ENCODE results near the gene SMS. TPM values are rescaled to one million over a fixed set of nuclear protein-coding genes. Genes with fewer than 3 reads are reported as not detected.

SMS gene
- total RNA-seq, 1 experiment from 2014 or later, result 173 TPM

DNA sequence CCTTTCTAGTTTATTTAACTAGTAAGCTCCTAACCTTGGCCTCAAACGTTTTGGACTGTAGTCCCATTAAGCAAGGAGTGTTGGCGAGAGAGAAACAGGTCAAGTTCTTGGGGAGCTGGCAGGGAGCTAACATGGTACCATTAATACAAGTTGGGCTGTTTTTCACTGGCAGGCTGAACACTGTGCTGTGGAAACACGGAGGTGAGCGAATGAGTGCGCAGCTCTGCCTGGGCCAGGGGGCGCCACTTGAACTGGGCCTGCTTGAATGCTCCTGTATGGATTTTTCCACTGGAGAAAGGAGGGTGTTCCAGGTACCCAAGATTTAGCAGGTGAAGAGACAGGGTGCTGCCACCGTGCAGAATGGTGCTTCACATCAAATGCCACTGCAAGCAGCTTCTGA, 7.4 kb upstream of the SMS start:
- Mint-ChIP-seq H3K9me3 (peaks cover 3% of the 10 kb centered on the region; the same call in 1 of the 2 replicates), H3K4me1 (peaks cover 10% of the 10 kb centered on the region), H3K27ac (no peak overlapping the region), H3K27me3 (ENCODE audit: low read depth) (no peaks in the 10 kb centered on the region; the same call in 1 of the 2 replicates), H3K4me3 (no peak overlapping the region), H3K36me3 (no peaks in the 10 kb centered on the region)
- peak; percentile 80 for ATAC-seq
- peak; percentile 34 for DNase-seq (ENCODE audit: low spot score)
- POLR2A ChIA-PET, result no interaction called here
- no peak for TF ChIP-seq SOX15 (CRISPR knock-in tag; IDR thresholded peaks at IDR 0.05)
- no peak for TF ChIP-seq ZNF671 (CRISPR knock-in tag; IDR thresholded peaks at IDR 0.05)
- CTCF ChIA-PET, result no interaction called here

- CTCF ChIA-PET, result no interaction called here
- no peaks in the 10 kb centered on the region; the same call in 1 of the 2 replicates for H3K27me3 Mint-ChIP-seq (ENCODE audit: low read depth)
- POLR2A ChIA-PET, result interaction anchor here (0.7 kb wide), 1 partner anchor 1107 kb away, joined by 6 read pairs; no protein-coding TSS in a partner anchor
- no peak for ATAC-seq
- H3K27ac Mint-ChIP-seq, result no peak overlapping the region
- H3K36me3 Mint-ChIP-seq, result no peaks in the 10 kb centered on the region
- no peak for DNase-seq (ENCODE audit: low spot score)
- no peak overlapping the region for H3K4me3 Mint-ChIP-seq
- peaks cover 3% of the 10 kb centered on the region; the same call in 1 of the 2 replicates for H3K9me3 Mint-ChIP-seq
- H3K4me1 Mint-ChIP-seq, result peaks cover 11% of the 10 kb centered on the region
- TF ChIP-seq, protein P1, sequence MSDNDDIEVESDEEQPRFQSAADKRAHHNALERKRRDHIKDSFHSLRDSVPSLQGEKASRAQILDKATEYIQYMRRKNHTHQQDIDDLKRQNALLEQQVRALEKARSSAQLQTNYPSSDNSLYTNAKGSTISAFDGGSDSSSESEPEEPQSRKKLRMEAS (CRISPR knock-in tag; IDR thresholded peaks at IDR 0.05), result no peak
- TF ChIP-seq ZNF317 (CRISPR knock-in tag; IDR thresholded peaks at IDR 0.05; ENCODE audit: borderline replicate concordance, low read depth) (no peak), FOXK1 (CRISPR knock-in tag; IDR thresholded peaks at IDR 0.05) (no peak), ETV6 (CRISPR knock-in tag; IDR thresholded peaks at IDR 0.05) (no peak), ZNF121 (CRISPR knock-in tag; IDR thresholded peaks at IDR 0.05) (no peak), ATF1 (CRISPR knock-in tag; IDR thresholded peaks at IDR 0.05) (no peak), ZNF671 (CRISPR knock-in tag; IDR thresholded peaks at IDR 0.05) (no peak)
- TF ChIP-seq, protein P2, sequence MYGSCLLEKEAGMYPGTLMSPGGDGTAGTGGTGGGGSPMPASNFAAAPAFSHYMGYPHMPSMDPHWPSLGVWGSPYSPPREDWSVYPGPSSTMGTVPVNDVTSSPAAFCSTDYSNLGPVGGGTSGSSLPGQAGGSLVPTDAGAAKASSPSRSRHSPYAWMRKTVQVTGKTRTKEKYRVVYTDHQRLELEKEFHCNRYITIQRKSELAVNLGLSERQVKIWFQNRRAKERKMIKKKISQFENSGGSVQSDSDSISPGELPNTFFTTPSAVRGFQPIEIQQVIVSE (CRISPR knock-in tag; IDR thresholded peaks at IDR 0.05; ENCODE audit: borderline replicate concordance), result no peak
These were observed 6.1 kb upstream of the SMS start for GRCh38 chrX:21934414-21934813.

GRCh38 chrX:21939906-21940305, 603 bp upstream of the SMS start:
- no peak overlapping the region for H3K27ac Mint-ChIP-seq
- H3K4me3 Mint-ChIP-seq, result peak overlapping the region; percentile 63
- H3K4me1 Mint-ChIP-seq, result peaks cover 33% of the 10 kb centered on the region
- CTCF ChIA-PET, result no interaction called here
- POLR2A ChIA-PET, result no interaction called here
- no peaks in the 10 kb centered on the region for H3K36me3 Mint-ChIP-seq
- no peaks in the 10 kb centered on the region for H3K27me3 Mint-ChIP-seq (ENCODE audit: low read depth)
- no peak for DNase-seq (ENCODE audit: low spot score)
- no peak for ATAC-seq
- TF ChIP-seq RORB (CRISPR knock-in tag; IDR thresholded peaks at IDR 0.05), result no peak
- TF ChIP-seq, protein P3, sequence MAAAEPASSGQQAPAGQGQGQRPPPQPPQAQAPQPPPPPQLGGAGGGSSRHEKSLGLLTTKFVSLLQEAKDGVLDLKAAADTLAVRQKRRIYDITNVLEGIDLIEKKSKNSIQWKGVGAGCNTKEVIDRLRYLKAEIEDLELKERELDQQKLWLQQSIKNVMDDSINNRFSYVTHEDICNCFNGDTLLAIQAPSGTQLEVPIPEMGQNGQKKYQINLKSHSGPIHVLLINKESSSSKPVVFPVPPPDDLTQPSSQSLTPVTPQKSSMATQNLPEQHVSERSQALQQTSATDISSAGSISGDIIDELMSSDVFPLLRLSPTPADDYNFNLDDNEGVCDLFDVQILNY (CRISPR knock-in tag; IDR thresholded peaks at IDR 0.05), result no peak
- TF ChIP-seq NR3C1 (CRISPR knock-in tag; conservative IDR thresholded peaks at IDR 0.05; ENCODE audit: low read depth), result no peak
- TF ChIP-seq ZNF317 (CRISPR knock-in tag; IDR thresholded peaks at IDR 0.05; ENCODE audit: borderline replicate concordance, low read depth), result no peak
- TF ChIP-seq ESRRA (CRISPR knock-in tag; IDR thresholded peaks at IDR 0.05; ENCODE audit: borderline replicate concordance), result no peak
- no peak for TF ChIP-seq GRHL2 (CRISPR knock-in tag; IDR thresholded peaks at IDR 0.05; ENCODE audit: insufficient replicate concordance, severe bottlenecking)
- TF ChIP-seq, protein P4, sequence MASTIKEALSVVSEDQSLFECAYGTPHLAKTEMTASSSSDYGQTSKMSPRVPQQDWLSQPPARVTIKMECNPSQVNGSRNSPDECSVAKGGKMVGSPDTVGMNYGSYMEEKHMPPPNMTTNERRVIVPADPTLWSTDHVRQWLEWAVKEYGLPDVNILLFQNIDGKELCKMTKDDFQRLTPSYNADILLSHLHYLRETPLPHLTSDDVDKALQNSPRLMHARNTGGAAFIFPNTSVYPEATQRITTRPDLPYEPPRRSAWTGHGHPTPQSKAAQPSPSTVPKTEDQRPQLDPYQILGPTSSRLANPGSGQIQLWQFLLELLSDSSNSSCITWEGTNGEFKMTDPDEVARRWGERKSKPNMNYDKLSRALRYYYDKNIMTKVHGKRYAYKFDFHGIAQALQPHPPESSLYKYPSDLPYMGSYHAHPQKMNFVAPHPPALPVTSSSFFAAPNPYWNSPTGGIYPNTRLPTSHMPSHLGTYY (CRISPR knock-in tag; IDR thresholded peaks at IDR 0.05), result no peak
- TF ChIP-seq, protein P5, sequence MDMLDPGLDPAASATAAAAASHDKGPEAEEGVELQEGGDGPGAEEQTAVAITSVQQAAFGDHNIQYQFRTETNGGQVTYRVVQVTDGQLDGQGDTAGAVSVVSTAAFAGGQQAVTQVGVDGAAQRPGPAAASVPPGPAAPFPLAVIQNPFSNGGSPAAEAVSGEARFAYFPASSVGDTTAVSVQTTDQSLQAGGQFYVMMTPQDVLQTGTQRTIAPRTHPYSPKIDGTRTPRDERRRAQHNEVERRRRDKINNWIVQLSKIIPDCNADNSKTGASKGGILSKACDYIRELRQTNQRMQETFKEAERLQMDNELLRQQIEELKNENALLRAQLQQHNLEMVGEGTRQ (CRISPR knock-in tag; IDR thresholded peaks at IDR 0.05), result no peak
- TF ChIP-seq NFE2L1 (CRISPR knock-in tag; IDR thresholded peaks at IDR 0.05), result no peak
- TF ChIP-seq GABPB1 (CRISPR knock-in tag; IDR thresholded peaks at IDR 0.05), result no peak
- no peak for TF ChIP-seq JUN (CRISPR knock-in tag; IDR thresholded peaks at IDR 0.05)
- no peak for TF ChIP-seq TEAD4 (CRISPR knock-in tag; IDR thresholded peaks at IDR 0.05)
- no peak for TF ChIP-seq MYBL2 (CRISPR knock-in tag; IDR thresholded peaks at IDR 0.05)
- no peak for TF ChIP-seq ZSCAN18 (CRISPR knock-in tag; IDR thresholded peaks at IDR 0.05)
- TF ChIP-seq, protein P6, sequence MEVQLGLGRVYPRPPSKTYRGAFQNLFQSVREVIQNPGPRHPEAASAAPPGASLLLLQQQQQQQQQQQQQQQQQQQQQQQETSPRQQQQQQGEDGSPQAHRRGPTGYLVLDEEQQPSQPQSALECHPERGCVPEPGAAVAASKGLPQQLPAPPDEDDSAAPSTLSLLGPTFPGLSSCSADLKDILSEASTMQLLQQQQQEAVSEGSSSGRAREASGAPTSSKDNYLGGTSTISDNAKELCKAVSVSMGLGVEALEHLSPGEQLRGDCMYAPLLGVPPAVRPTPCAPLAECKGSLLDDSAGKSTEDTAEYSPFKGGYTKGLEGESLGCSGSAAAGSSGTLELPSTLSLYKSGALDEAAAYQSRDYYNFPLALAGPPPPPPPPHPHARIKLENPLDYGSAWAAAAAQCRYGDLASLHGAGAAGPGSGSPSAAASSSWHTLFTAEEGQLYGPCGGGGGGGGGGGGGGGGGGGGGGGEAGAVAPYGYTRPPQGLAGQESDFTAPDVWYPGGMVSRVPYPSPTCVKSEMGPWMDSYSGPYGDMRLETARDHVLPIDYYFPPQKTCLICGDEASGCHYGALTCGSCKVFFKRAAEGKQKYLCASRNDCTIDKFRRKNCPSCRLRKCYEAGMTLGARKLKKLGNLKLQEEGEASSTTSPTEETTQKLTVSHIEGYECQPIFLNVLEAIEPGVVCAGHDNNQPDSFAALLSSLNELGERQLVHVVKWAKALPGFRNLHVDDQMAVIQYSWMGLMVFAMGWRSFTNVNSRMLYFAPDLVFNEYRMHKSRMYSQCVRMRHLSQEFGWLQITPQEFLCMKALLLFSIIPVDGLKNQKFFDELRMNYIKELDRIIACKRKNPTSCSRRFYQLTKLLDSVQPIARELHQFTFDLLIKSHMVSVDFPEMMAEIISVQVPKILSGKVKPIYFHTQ (CRISPR knock-in tag; IDR thresholded peaks at IDR 0.05), result no peak
- no peaks in the 10 kb centered on the region for H3K9me3 Mint-ChIP-seq

All from WTC11 (cell line).